Nucleus accumbens (tissue), 56 donors: ENCODE results near the gene STON2.
"Not testable (repeated sequence)": the region's sequence is repeated elsewhere in the genome, so short reads cannot be mapped to it uniquely, and the experiment has no call there.

Source experiments
- DNase-seq, 56 donors: peaks; one replicate each; lab custom pipeline; 2025; lab: John Stamatoyannopoulos, UW

The STON2 gene

GRCh38 chr14:81400202-81400678 is at the start of gene STON2:
Gene STON2 (minus strand): TSS chr14:81400324. CDS start chr14:81398382, 1,942 bp downstream.
- peak in 3 of 56 donors; percentile 9 to 45 (median 32) for DNase-seq

- DNase-seq: no peak
Measured at GRCh38 chr14:81449576-81449975, 49.5 kb upstream of the STON2 start.

- peak in 6 of 56 donors; percentile 8 to 41 (median 14) for DNase-seq
Measured at GRCh38 chr14:81449114-81449513, 49.0 kb upstream of the STON2 start.

GRCh38 chr14:81447021-81447764 is 47.1 kb upstream of the STON2 start:
- no peak for DNase-seq

GRCh38 chr14:81446279-81447007 is 46.3 kb upstream of the STON2 start:
- no peak for DNase-seq

GRCh38 chr14:81441626-81442134 is 41.6 kb upstream of the STON2 start:
- no peak for DNase-seq

- no peak for DNase-seq
Measured at GRCh38 chr14:81440041-81440440, 39.9 kb upstream of the STON2 start.

GRCh38 chr14:81437244-81437643 is 37.1 kb upstream of the STON2 start:
- DNase-seq: no peak

GRCh38 chr14:81436296-81437138 is 36.4 kb upstream of the STON2 start:
- peak in 52 of 56 donors; percentile 11 to 87 (median 60) for DNase-seq

GRCh38 chr14:81435391-81436295 is 35.5 kb upstream of the STON2 start:
- DNase-seq: peak in 48 of 56 donors; percentile 20 to 79 (median 56)

- DNase-seq: no peak
Measured at GRCh38 chr14:81435048-81435390, 34.9 kb upstream of the STON2 start.

GRCh38 chr14:81434230-81434629 is 34.1 kb upstream of the STON2 start:
- DNase-seq: peak in 4 of 56 donors; percentile 10 to 30 (median 20)

GRCh38 chr14:81433378-81433777 is 33.3 kb upstream of the STON2 start:
- no peak for DNase-seq

GRCh38 chr14:81432219-81432661 is 32.1 kb upstream of the STON2 start:
- no peak for DNase-seq

- DNase-seq: peak in 5 of 56 donors; percentile 3 to 32 (median 13)
Measured at GRCh38 chr14:81430235-81430634, 30.1 kb upstream of the STON2 start.

- DNase-seq: not testable (repeated sequence)
Measured at GRCh38 chr14:81429749-81430148, 29.6 kb upstream of the STON2 start.

- DNase-seq: no peak
Measured at GRCh38 chr14:81429028-81429427, 28.9 kb upstream of the STON2 start.

GRCh38 chr14:81427348-81428058 is 27.4 kb upstream of the STON2 start:
- DNase-seq: no peak

- peak in 12 of 56 donors; percentile 7 to 39 (median 21) for DNase-seq
Measured at GRCh38 chr14:81423504-81423903, 23.4 kb upstream of the STON2 start.
